GM10266 (cell line): ENCODE data around the gene TNN.
A peak's percentile ranks its signal among the peaks of the same experiment; 100 is the strongest.

Source experiments
- DNase-seq: peaks from one replicate; pipeline ENCODE4 v3.0.0; 2012; ENCODE audit errors: extremely low spot score
- TF ChIP-seq, protein P1 (sequence below): IDR thresholded peaks from 2 replicates; pipeline ENCODE4 v1.5.1; 2012; ENCODE audit warnings: mild to moderate bottlenecking, low read depth; ENCODE audit not compliant: control insufficient read depth, insufficient read depth; ENCODE audit errors: missing control alignments

Gene TNN

DNA sequence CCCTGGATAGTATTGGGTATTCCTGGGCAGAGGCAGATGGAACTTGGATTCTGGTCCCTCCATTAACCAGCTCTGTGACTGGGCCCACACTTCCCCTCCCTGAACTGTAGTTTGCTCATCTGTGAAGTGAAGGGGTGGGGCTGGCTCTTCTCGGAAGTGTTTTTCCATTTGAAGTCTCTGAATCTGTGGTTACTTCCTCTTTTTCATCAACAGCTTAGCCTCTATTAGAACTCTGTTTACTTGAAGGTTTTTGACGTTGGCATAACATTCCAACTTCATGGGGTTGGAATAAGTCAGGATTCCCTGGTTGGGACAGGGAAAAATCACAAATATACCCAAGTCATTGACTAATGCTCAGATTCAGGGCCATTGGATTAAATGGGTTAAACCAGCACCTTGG lies 121.3 kb downstream of the TNN start:
- peak; percentile 79 for DNase-seq
- TF ChIP-seq, protein P1, sequence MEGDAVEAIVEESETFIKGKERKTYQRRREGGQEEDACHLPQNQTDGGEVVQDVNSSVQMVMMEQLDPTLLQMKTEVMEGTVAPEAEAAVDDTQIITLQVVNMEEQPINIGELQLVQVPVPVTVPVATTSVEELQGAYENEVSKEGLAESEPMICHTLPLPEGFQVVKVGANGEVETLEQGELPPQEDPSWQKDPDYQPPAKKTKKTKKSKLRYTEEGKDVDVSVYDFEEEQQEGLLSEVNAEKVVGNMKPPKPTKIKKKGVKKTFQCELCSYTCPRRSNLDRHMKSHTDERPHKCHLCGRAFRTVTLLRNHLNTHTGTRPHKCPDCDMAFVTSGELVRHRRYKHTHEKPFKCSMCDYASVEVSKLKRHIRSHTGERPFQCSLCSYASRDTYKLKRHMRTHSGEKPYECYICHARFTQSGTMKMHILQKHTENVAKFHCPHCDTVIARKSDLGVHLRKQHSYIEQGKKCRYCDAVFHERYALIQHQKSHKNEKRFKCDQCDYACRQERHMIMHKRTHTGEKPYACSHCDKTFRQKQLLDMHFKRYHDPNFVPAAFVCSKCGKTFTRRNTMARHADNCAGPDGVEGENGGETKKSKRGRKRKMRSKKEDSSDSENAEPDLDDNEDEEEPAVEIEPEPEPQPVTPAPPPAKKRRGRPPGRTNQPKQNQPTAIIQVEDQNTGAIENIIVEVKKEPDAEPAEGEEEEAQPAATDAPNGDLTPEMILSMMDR = no peak

DNA sequence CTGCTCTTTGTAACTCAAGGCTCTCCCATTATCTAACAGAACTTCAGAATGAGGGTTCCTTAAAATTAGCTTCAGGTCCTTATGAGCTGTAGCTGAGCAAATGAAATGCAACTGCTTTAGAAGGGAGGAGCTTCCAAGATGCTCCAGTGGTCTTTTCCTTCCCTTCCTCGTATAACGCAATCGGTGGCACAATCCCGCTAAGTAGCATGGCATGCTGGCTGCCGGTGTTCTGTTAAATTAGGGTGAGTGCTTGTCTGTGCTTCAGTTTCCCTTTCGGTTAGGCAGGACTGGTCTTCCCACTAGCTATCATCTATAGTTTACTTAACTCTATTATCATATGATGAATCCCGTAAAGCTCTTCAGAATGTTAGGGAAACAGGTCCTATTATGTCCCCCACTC lies 124.0 kb downstream of the TNN start:
- TF ChIP-seq, protein P1 = no peak
- peak; percentile 65 for DNase-seq

DNA sequence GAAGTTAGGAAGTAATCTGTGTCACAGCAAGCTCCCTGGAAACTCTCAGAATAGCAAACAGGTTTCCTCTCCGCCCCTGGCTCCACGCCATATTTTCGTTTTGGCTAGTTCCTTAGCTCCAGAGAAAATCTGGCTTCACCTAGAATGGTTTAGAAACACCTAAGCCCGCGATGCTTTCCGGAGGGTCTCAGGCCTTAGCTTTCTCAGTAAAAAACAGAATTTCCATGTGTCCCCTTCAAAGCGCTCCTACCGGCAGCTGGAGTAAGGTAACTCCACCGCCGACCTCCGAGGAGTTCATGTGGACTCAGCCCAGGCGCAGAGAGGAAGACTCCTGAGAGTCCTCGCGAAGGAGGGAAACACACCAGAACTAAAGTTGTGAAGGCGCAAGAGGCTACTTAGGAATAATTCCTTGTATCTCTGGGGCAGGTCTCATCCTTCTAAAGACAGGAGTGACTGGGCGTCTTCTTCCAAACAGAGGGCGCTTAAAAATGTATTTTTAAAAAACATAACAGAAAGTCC lies 124.5 kb downstream of the TNN start:
- TF ChIP-seq, protein P1 = no peak
- DNase-seq = peak; percentile 53

DNA sequence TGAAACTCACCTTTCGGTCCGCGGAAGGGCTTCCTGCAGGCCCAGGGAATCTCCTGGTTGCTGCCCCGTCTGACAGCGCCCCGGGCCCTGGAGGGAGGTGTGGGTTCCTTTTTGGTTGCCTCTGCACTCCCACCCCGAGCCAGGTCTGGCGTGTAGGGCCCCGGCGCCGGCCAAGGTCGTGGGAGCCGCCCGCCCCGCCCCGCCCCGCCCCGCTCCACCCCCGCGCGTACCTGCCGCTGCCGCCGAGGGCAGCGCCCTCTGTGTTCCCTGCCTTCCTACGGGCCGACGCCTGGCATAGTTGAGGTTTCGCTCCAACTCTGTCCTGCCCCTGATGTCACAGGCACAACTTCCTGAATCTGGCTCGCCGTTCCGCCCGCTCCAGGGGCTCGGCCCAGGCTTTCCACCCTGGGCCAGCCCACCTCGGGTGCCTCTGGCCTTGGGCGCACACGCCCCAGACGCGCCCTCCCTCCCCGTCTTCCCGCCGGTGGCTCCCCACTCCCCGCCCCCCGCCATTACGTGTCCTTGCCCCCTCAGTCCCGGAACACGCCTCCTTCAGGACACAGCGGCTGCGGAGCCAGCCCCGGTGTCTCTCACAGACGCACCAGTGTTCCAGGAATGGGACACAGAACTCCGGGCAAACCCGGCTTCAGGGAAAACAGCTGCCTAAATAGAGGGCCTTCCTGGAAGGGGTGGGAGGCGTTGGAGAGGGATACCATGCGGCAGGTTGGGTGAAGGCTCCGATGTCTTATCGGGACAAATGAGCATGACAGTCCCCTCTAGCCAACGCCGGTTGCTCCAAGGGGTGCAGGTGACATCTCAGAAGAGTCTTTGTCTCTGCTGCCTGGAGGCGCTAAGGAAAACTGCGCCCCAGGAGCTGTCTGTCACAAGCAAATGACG lies 125.2 kb downstream of the TNN start, which contains the start of gene KIAA0040:
KIAA0040 (minus strand) TSS at position 147 of the 897 bp plus-strand sequence. CDS start 31,763 bp downstream, outside the sequence.
- peak; percentile 64 for DNase-seq
- TF ChIP-seq, protein P1 = peak; percentile 36

DNA sequence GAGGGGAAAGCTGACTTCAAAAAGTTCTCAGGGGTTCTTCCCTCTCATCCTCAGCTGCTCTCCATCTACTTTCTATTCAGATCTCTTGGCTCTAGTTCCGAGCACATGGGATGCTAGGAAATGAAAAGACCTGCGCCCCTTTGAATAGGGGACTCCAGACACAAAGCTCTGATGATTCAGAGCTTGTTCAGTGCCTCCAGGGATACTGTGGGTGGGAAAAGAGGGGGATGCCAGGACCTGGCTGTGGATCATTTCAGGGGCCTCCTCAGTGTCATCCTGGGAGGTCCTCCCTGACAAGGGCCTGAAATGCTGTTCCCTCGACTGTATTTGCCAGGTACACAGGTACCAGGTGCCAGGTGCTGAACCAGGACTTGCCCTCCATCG lies 125.9 kb downstream of the TNN start:
- no peak for DNase-seq
- TF ChIP-seq, protein P1 = no peak

DNA sequence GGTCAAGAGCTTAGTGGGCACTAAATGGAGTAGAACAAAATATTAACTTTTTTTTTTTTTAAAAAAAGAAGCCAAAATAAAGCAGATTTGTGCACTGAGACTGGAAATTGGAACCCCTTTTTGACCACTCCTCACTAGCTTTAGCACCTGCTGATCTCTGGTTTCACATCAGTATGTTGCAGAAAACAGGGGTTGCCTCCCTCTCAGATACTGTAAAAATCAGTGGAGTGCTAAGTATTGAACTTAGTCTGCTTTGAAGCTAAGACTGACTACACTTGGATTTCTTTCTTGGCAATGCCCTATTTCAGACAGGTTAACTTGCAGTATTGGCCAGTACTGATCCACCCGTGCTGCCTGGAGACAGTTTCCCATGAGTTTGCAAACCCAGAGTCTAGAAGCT lies 127.6 kb downstream of the TNN start:
- TF ChIP-seq, protein P1 = no peak
- peak; percentile 26 for DNase-seq

DNA sequence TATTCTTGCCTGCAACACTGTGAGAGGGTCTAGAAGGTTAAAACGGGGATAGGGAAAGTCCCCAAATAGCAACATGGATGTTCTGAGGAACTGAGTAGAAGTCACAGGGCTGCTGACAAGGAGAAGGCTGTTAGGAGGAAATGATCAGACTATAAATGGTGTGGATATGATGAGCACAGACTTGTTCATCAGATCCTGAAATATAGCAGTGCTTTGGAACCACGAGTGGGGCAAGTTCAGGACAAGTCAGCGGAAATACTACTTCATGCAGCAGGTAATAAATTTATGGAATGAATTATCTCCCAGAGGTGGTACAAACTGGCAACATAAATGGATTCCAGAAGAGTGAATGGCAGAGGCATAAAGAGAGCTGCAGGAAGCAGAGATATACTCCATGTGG lies 128.2 kb downstream of the TNN start:
- DNase-seq = peak; percentile 32

More for the DNA sequence above, 128.2 kb downstream of the TNN start:
- TF ChIP-seq, protein P1 = no peak
